TTC549 (cell line): ENCODE data around the gene FCF1.
A peak's percentile ranks its signal among the peaks of the same experiment; 100 is the strongest.

Experiments used
- FAIRE-seq: peaks from 2 replicates; lab custom pipeline; 2012; peaks lifted over from hg19 to GRCh38; lab: Jason Lieb, UNC

The FCF1 gene

DNA sequence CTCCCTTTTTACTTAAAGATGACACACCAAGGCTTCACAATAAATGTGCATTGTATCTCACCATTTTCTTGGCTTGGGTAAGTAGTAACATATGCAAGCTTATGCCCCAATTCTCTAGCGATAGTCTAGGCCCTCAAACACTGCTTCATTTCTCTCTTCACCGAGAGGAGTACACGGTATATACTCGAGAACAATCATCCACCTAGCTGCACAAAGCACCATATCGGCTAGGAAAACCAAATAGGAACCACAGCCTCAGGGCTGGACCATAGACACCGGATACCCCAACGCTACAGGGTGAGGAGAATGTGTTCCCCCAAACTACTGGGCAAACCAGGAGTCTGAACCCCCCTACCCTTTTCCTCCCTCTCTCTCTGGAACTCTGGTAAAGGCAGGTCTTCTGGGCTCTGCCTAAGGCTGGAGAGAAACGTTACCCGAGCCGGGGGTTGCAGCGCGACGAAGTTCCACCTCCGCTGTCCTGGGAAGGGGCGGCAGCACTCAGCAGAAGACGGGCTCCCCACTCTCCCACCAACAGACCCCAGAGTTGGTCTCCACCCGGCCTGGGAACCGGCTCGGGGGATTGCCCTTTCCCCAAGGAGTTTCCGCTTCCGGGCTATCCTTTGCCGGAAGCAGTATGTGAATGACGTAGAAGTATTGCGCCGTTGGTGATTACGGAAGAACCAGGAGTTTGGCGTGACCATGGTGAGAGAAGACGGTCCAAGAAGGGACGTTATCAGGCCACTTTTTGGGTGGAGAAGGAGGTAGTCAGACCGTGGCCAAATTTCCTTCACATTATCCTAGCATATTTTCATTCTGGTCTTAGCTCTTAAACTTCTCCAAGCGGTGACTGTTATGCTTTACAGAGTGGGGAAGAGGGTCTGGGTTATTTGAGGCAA lies at the start of gene FCF1, which contains the start of gene AREL1:
FCF1 (plus strand) TSS at position 646 of the 896 bp plus-strand sequence; CDS start at position 700, 54 bp downstream.
AREL1 (minus strand) TSS at position 582 of the 896 bp plus-strand sequence. CDS start 27,465 bp downstream, outside the sequence.
- peak; percentile 68 for FAIRE-seq

- FAIRE-seq = no peak
Measured at GRCh38 chr14:74663884-74664283, 49.1 kb upstream of the FCF1 start.

DNA sequence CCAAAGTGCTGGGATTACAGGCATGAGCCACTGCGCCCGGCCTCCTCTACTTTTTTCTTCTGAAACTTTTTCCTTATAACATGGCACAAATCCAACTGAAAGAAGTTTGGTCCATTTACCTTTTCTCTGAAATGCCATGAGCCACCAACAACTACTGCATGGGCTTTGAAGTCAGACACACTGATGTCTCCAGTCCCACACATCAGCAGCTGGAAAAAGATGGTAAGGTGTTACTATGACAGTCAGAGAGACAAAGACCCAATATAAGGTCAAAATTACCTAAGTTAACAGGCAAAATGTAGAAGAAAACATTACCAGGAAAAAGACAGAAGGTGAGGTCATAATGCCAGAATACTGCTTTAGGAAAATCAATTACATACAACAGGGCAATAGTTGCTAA lies 48.2 kb upstream of the FCF1 start:
- FAIRE-seq = no peak

GRCh38 chr14:74667758-74668157 lies 45.2 kb upstream of the FCF1 start:
- FAIRE-seq = no peak

- no peak for FAIRE-seq
Measured at GRCh38 chr14:74669256-74669655, 43.7 kb upstream of the FCF1 start.

DNA sequence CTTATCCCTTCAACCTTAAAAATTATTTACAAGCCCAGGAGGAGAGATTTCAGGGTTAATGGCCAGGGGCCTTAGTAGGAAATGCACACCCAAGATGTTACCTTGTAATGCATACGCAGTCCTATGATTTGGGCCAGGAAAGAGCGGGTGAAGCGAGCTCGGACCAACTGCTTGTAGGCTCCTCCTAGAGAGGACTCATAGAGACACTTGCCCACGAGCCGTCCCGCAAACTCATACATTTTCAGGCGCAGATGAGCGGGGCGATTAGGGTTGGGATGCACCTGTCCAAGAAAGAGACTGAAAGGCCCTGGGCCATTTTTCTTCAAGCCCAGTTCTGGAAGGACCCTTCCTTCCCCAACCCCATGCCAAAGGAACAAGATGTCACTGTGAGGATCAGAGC lies 43.1 kb upstream of the FCF1 start:
- no peak for FAIRE-seq

- FAIRE-seq = no peak
Measured at GRCh38 chr14:74670726-74671411, 42.1 kb upstream of the FCF1 start.

DNA sequence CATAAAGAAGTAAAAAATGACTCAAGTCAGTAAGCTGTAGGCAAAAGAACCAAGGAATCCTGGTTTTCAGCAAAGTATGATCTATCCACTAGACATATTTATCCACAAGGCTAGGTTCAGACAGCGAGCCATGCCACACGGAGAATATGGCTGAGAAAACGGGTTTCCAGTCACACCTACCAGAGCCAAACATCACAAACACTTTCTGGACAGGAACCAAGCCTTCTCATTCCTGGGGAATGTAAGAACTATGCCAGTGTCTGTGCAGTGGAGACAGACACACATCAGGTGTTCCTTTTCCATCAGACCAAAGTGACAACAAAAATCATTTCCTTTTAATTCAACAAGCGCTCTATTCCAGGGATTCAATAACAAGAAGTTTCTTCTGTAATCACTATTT lies 41.2 kb upstream of the FCF1 start:
- FAIRE-seq = no peak

GRCh38 chr14:74673768-74674167 lies 39.2 kb upstream of the FCF1 start:
- no peak for FAIRE-seq

GRCh38 chr14:74675219-74675618 lies 37.7 kb upstream of the FCF1 start:
- FAIRE-seq = no peak

GRCh38 chr14:74682169-74682952 lies 30.6 kb upstream of the FCF1 start:
- no peak for FAIRE-seq

DNA sequence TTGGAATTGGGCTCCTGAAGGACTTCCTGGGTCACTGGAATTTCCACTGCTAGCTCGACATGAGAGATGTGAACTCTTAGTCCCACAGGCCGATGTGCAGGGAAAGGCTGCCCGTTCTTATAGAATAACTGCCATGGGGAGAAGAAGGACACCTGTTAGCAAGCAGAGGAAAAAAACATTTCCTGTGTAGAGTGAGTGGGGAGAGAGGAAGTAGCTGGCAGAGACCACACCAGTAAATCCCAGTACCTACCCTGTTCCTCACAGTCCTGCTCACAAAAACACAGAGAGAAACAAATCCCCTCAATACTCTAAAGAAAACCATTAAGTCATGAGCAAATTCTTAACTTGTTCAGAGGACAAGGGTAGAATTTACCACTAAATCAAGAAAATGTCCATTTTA lies 29.5 kb upstream of the FCF1 start:
- no peak for FAIRE-seq

DNA sequence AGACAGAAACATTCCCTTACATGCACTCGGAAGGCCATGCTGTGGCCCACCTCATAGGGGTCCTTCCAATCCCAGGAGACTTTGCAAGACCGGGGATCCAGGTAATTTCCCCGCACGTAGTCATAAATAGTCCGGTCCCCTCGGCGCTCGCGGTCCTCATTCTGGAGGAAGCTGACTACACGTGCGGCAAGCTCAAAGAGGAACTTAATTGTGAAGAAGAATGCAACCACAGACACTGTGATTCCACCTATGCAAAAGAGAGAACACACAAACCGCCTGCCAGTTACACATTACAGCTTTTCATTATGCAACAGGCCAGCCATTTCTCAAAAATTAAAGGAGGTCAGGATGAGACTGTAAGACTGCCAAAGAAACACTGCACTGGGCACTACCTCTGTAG lies 28.5 kb upstream of the FCF1 start:
- no peak for FAIRE-seq

GRCh38 chr14:74685056-74685455 lies 27.9 kb upstream of the FCF1 start:
- FAIRE-seq = no peak

DNA sequence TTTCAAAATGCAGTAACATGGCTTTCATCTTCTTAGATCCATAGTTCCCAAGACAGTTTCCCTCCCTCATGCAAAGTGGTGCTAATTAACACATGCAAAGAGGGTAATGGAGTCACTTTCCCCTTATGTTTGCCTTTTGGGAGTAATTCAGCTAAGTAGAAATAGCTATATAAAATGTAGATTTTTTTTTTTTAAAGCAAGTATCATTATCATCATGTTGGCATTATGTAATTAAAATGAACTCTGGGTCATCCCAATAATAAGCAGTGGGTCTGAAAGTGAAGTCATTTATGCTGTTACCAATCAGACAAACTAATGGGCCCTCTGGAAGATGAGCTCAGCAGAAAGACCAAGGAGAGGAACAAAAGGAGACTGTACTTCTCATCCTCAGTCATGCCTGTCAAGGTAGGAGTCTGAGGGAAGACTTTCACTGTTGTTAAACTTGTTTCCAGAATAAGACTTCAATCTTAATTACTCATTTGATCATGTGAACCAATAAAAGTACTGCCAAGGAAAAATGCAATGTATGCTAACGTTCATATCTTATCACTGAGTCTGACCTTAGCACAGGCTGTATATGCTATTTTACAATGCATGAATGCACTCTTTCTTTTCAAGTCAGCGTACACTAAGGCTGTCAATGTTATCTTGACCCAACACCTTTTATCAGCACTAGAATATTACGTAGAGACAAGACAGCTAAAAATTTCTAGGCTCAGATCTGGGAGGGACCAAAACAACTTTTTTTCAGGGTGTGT lies 26.8 kb upstream of the FCF1 start:
- no peak for FAIRE-seq

GRCh38 chr14:74691456-74691855 lies 21.5 kb upstream of the FCF1 start:
- no peak for FAIRE-seq

DNA sequence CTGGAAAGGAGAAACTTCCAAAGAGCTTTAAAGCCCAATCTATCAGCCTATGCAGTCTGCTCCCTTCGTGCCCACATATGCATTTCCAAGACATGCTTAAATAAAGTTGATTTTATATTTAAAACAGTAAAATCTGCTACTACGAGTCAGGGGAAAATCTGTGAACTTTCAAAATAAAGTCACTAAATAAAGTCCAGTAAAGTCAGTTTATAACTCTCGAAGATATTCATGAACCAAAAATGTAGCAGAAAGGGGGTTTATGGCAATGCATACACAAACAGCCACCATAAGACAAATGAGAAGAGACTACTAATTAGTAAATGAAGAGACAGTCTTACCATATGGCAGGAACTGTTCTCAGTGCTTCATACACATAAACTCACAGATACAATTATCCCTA lies 19.8 kb upstream of the FCF1 start:
- FAIRE-seq = no peak

- FAIRE-seq = no peak
Measured at GRCh38 chr14:74695406-74695805, 17.5 kb upstream of the FCF1 start.

GRCh38 chr14:74697011-74697410 lies 15.9 kb upstream of the FCF1 start:
- no peak for FAIRE-seq

DNA sequence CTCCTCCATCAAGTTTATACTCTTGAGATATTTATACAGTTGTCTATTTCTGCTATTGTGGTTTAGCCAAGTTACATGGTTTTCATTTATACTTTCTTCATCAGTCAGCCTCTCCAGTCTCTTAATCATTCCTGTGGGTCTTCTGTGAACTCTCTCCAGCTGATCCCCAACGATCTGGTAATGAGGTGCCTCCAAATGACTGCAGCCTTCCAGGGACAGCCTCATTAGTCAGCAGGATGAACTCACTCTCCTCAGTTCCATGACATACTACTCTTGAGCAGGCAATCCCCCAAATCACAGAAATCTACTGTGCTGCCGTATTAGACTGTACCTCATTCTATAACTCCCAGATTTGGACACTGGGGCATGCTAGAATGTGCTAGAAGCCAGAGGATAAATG lies 15.4 kb upstream of the FCF1 start:
- no peak for FAIRE-seq

- no peak for FAIRE-seq
Measured at GRCh38 chr14:74697976-74698375, 15.0 kb upstream of the FCF1 start.

DNA sequence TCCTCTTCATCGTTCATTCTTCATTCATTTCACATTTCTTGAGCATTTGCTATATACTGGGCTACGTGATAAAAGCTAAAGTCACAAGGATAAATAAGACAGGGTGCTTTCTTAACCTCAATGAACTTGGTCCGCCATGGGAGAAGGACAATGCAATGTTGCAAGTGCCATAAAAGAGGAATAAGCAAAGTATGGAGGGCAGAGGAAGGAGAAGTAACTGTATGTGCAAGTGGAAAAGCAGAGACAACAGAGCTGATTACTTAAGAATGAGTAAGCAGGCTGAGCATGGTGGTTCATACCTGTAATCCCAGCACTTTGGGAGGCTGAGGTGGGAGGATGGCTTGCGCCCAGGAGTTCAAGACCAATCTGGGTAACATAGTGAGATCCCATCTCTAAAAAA lies 14.5 kb upstream of the FCF1 start:
- FAIRE-seq = no peak
